Measurements from ENCODE around the gene MEX3B.
"Not testable (repeated sequence)": the region's sequence is repeated elsewhere in the genome, so short reads cannot be mapped to it uniquely, and the experiment has no call there.

MEX3B gene

GRCh38 chr15:82005239-82005638 is 40.6 kb downstream of the MEX3B start:
- no peak for DNase-seq (ENCODE audit: low spot score)

- DNase-seq (ENCODE audit: low spot score): no peak
These were observed 41.9 kb downstream of the MEX3B start for GRCh38 chr15:82003916-82004315.

- DNase-seq (ENCODE audit: low spot score): not testable (repeated sequence)
These were observed 50.7 kb downstream of the MEX3B start for GRCh38 chr15:81995081-81995480.

DNA sequence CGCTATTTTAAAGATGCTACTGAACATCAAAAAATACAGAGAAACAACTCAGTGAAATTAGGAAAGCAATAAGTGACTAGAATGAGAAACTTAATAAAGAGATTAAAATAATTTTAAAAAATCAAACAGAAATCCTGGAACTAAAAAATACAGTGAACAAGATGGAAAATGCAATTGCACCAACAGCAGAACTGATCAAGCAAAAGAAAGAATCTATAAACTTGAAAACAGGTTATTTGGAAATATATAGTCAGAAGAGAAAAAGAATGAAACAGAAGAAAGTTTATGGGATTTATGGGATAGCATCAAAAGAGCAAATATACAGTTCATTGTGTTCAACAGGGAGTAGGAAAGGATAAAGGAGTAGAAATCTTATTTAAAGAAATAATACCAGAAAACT is 53.3 kb downstream of the MEX3B start:
- DNase-seq (ENCODE audit: low spot score): no peak

All from CD4-positive, alpha-beta T cell treated with Interleukin-2 at 100 ng/mL for 4 hours (primary cell).